NCI-H510A treated with DMSO at 0.1 percent for 48 hours (cell line): ENCODE measurements around the gene CDCA3.
A peak's percentile ranks its signal among the peaks of the same experiment; 100 is the strongest.
"Not testable (repeated sequence)": the region's sequence is repeated elsewhere in the genome, so short reads cannot be mapped to it uniquely, and the experiment has no call there.

ENCODE experiments used
- DNase-seq: peaks from one replicate; lab custom pipeline; 2025; lab: John Stamatoyannopoulos, UW

The CDCA3 gene

DNA sequence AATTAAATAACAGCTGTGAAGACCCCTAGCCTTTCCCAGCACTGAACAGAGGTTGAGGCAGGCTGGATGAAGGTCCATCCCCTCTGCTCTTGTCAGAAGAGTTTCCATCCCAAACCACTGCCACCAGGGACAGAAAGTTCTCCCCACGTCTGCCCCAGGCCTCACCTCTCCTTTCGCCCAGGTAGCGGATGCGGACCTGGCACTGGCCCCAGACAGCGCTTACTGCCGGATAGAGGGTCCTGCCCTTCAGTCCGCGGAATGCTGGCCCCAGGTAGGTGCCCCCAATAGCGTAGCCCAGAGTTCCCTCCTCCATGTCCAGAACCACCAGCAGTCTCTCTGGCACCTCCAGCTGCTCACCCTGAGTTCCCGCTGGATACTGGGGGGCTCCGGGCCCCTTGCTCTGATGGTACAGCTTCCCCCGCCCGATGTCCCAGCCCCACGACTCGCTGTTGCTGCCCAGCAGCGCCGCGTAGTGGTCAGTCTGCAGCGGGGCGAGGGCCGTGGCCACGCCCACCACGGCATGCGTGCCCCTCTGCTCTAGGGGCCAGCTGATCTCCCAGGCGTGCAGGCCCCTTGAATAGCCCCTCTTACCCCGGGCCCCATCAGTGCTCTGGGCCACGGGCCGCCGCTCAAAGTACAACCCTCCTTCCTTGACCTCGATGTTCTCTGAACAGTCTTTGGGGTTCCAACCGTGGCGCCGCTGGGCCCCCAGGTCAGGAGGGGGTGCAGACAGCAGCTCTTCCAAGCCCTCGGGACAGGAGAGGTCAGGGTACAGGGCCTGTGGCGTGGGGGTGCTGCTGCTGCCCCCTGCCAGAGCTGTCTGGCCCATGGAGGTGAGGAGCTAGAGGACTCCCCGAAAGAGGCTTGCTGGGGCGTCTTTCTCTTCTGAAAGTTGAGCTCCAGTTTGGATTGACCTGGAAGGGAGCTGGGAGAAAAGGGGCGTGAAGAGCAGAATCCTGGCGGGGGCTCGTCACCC is 21.3 kb upstream of the CDCA3 start:
- peak; percentile 40 for DNase-seq

DNA sequence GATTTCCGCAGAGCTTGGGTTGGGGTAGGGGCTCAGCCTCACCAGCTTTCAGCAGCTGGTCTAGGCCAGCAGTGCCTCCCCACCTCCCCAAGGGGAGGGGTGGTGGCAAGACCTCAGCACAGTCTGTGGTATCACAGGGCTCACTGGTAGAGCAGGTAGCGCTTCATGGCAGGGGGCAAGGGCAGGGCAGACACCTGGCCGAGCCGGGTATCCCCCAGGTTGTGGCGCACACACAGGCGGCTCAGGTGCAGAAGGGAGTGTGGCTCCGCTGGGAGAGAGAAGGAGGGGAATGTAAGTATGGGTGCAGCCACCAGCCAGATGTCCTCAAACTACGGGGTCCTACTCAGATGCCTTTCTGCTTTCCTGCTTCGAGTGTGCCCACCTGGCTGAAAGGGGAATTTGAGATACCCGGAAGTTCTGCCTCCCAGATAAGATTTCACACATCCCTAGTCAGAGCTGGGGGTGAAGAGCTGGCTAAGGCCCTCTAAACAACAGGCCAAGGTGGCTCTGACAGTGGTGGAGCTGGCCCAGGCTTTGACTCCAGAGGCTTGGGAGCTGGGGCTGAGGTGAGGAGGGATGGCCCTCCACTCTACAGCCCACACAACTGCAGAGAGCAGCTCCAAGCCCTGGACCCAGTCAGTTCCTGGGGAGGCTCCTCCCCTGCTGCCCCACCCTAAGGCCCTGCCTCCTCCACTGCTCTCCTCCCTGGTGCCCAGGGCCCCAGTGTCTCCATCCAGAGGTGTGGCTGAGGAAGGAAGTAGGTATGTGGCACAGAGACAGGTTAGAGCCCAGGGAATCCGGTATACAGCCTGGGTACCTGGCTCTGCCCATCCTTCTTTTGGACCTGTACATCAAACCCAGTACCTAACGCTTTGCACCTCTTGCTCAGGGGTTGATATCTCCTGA is 20.2 kb upstream of the CDCA3 start:
- DNase-seq = peak; percentile 31

DNA sequence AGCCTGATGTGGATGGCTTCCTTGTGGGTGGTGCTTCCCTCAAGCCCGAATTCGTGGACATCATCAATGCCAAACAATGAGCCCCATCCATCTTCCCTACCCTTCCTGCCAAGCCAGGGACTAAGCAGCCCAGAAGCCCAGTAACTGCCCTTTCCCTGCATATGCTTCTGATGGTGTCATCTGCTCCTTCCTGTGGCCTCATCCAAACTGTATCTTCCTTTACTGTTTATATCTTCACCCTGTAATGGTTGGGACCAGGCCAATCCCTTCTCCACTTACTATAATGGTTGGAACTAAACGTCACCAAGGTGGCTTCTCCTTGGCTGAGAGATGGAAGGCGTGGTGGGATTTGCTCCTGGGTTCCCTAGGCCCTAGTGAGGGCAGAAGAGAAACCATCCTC is 19.2 kb upstream of the CDCA3 start:
- DNase-seq = not testable (repeated sequence)

DNA sequence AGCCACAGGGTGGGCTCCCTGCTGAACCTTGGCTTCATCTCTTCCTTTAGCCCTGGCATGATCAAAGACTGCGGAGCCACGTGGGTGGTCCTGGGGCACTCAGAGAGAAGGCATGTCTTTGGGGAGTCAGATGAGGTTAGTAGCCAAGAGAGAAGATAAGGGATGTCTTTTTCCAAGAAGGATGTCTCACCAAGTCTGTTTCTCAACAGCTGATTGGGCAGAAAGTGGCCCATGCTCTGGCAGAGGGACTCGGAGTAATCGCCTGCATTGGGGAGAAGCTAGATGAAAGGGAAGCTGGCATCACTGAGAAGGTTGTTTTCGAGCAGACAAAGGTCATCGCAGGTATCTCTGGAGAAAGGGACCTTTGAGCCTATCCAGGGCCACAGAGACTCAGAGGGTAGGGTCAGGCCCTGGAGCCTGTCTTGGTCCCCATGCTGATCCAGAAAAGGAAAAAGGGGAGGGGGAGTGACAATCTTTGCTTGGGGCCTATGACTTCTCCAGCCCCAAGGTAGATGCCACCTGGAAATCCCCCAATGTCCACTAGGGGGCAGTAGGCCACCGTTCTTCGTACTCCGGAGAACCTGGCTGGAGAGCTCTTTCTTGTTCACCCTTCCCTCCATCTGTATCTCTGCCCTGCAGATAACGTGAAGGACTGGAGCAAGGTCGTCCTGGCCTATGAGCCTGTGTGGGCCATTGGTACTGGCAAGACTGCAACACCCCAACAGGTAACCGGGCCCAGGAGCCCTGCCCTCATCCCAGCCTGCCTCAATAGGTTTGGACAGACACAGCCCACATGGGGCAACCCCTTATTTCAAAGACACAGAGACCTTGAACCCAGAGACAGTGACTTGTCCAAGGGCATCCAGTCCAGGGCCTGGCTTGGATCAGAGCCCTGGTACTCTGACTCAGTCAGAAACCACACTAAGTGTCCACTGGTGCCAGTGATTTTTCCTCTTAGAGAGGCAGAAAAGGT is 18.2 kb upstream of the CDCA3 start:
- peak; percentile 51 for DNase-seq

DNA sequence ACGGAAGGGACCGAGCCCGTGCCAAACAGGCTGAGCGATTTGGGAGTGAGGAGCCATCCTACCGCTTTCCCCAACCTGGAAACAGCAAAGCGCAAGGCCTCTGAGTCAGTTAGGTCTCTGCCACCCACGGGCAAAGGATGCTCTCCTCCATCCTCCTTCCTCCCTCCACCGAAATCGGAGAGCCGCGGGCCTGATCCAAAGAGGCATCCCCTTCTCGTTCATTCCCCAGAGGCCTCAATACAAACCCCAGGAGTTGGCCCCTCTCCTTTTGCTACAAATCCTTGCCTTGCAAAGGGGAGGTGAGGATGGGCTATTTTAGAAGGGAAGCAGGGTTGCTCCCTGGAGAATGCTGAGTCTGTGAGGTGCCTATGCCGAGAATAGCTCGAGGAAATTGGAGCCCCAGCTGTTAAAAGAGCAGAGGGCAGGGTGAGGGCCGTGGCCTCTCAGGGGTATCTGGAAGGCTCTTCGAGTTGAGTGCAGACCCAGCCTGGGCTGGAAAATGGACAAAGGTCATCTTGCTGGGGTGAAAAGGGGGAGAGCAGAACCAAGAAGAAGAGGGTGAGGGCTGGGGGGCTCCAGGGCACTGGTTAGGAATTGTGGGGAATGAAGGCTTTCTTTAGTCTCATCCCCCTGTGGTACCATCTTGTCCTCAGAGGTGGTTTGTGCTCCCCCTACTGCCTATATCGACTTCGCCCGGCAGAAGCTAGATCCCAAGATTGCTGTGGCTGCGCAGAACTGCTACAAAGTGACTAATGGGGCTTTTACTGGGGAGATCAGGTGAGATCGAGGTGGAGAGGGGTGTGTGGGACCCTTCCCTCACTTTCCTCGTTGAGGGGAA is 17.3 kb upstream of the CDCA3 start:
- no peak for DNase-seq

DNA sequence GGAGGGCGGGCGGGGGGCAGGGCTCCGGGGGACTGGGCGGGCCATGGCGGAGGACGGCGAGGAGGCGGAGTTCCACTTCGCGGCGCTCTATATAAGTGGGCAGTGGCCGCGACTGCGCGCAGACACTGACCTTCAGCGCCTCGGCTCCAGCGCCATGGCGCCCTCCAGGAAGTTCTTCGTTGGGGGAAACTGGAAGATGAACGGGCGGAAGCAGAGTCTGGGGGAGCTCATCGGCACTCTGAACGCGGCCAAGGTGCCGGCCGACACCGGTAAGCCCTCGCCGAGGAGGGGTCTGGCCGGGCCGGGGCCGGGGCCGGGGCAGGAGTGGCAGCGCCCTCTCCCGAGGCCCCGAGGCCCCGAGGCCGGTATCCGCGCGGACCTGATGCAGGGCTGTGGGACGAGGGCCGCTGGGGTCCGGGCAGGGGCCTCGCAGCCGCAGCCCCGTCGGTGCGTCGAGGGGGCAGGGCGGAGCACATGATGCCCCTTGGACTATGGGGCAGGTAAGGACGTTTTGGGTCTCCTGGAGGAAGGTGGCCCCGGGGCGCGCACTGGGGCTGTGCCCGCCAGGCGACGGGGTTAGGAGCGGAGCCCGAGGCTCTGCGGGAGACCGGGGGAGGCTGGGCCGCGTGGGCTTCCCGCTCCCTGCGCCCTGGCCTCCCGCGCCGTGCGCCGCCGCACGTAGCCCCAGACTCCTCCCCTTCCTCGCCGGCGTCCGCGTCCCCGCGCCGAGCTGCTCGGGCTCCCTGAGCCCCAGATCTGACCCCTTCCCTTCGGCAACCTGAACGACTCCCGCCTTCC is 16.5 kb upstream of the CDCA3 start, which contains the start of gene TPI1:
TSS of gene TPI1 (plus strand) at position 119 of the 798 bp plus-strand sequence. CDS start at position 155, 36 bp downstream.
- DNase-seq = peak; percentile 47

DNA sequence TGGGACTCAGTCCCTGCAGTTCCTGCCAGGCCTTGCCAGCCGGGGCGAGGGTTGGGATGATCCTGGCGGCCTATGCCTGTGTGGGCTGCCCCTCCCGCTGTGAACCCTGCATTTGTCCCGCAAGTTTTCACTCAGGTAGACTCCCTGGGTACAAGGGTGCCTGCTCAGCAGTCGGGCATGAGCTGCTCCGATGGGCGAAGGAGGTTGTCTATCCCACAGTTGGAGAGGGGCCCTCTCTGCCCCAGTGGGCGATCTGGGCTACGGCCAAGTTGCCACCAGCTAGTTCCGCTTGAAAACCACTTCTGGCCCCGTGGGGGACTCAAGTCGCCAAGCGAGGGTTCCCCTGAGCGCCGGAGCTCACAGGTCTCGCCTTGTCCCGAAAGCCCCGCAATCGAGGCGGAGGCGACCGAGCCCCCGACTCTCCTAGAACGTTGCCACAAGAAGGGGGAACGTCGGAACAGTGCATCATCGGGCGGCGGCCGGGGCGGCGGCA is 15.9 kb upstream of the CDCA3 start:
- DNase-seq = no peak

DNA sequence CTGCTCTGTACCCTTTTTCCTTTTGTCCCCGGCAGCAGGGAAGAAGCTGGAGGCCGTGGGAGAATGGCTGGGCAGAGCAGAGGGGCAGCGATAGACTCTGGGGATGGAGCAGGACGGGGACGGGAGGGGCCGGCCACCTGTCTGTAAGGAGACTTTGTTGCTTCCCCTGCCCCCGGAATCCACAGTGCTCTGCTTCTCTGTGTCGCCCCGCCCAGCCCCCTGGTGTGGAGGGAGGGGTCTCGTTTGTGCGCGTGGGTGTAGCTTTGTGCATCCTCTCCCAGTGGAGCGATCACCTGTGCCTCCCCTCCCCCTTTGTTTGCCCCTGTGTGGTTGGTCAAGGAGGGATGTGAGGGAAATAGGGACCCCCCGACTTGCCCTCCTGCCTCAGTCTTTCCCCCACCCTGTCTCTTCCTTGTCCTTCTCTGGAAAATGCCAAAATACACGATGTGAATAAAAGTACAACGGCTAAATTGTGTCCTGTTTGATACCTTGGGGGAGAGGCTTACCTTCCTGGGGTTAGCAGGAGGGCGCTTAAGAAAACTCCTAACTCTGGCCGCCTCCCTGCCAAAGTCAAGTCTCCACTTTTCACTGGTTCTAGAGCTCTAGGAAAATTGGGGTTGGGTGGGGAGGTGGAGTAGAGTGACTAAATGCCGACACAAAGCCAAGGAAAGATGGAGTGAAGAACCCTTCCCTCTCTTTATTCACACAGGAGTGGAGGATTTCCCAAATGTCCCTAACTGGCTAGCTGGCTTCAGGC is 15.3 kb upstream of the CDCA3 start:
- no peak for DNase-seq

DNA sequence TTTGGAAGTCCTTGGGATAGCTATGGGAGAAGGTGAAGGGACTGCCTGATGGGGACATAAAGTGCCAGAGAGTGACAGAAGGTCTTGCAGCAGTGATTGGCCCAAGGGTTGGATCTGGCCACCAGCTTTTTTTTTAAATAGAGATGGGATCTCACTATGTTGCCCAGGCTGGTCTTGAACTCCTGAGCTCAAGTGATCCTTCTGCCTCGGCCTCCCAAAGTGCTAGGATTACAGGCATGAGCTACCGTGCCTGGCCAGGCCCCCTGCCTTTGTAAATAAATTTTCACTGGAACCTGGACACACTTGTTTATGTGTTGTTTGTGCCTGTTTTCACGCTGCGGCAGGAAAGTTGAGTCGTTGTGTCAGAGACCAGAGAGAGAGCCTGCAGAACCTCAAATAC is 14.2 kb upstream of the CDCA3 start:
- DNase-seq = not testable (repeated sequence)

DNA sequence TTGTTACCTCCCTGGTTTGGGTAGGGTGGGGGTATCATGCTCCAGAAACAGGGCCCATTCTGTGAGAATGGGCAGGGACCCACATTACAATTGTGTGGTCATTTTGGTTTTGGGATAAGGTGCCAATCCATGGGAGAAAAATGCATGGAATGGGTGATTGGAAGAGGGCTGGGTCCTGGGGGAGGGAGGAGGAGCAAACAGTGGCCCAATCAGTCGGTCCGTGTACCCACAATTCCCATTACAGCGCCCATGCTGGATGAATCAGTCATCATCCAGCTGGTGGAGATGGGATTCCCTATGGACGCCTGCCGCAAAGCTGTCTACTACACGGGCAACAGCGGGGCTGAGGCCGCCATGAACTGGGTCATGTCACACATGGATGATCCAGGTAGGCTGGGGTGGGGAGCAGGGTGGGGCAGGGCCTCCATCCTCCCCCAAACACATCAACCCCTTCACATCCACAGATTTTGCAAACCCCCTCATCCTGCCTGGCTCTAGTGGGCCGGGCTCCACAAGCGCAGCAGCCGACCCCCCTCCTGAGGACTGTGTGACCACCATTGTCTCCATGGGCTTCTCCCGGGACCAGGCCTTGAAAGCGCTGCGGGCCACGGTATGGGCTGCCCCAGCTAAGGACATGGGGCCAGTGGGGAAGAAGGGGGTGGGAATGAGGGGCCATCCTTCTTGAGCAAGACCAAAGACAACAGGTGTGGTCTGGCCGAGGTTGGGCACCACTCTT is 12.7 kb upstream of the CDCA3 start:
- no peak for DNase-seq

DNA sequence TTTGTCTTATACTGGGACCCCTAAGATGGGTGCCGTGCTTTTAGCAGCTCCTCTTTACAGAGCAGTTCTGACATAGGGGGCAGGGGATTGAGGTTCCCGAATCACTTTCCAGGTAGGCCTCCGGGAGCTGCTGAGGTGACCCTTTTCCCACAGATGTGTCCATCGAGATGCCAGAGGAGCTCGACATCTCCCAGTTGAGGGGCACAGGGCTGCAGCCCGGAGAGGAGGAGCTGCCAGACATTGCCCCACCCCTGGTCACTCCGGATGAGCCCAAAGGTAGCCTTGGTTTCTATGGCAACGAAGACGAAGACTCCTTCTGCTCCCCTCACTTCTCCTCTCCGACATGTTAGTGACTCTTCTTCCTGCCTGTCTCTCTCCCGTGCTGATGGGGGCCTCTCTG is 11.9 kb upstream of the CDCA3 start:
- DNase-seq = no peak

DNA sequence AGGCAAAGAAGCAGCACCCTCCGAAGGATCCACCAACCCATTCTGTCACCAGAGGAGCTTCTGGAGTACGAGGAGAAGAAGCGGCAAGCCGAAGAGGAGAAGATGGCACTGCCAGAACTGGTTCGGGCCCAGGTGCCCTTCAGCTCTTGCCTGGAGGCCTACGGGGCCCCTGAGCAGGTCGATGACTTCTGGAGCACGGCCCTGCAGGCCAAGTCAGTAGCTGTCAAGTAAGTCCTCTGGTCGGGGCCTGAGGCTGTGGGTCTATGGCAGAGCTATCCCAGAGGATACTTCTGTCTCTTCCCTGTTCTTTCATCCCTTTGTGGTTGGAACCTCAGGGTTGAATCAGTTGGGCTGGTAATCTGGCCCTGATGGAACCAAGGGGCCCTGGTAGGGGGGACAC is 10.3 kb upstream of the CDCA3 start:
- DNase-seq = no peak

DNA sequence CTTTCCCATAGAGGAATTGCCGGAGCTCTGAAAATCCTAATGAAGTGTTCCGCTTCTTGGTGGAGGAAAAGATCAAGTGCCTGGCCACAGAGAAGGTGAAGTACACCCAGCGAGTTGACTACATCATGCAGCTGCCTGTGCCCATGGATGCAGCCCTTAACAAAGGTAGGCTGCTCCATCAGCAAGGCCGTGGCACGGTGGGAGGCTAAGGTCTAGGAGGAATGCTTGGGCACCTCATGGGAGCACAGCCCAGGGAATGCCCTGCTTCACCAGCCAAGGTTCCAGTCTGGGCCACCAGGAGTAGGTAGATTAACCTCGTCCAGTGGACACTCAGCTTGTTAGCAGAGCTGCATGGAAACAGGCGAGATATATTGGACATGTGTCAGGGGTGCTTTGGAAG is 9.9 kb upstream of the CDCA3 start:
- no peak for DNase-seq

DNA sequence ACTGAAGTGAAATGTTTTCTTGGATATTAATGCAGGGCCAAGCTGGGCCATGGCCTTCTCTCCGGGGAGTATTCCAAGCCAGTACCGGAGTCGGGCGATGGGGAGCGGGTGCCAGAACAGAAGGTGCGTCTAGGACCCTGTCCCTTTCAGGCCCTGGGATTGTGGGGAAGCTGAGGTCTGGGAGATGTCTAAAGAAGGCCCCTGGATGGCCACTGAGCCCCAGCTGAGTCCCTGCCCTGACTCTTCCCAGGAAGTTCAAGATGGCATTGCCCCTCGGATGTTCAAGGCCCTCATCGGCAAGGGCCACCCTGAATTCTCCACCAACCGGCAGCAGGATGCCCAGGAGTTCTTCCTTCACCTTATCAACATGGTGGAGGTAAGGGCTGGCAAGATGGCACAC is 9.0 kb upstream of the CDCA3 start:
- no peak for DNase-seq

DNA sequence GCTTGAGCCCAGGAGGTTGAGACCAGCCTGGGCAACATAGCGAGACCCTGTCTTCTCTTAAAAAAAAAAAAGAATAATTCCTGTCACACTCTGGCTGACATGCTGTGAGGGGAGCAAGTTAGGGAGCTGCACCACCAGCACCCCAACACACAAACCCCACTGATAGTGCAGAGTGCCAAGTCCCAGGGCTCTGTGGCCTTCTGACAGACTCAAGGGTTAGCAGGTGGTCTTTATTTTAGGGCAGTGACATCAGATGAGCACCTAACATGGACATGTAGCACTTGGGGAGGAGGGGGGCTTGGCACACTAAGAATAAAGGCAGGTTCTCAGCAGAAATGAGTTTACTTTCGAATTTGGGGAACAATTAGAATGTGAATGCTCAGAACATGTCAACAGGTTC is 7.7 kb upstream of the CDCA3 start:
- no peak for DNase-seq

DNA sequence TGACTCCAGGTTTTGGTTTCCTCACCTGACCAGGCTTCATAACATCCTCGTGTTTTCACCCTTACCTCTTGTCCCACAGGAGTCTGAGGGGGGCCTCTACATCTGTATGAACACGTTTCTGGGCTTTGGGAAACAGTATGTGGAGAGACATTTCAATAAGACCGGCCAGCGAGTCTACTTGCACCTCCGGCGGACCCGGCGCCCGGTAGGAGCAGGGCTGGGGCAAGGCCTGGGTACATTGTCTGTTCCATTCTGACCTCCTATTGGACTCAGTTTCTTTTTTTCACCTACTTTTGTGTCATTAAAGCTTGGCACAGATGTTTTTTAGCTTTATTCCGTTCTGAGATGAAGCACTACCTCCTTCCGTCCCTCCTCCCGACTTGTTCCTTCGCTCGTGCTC is 4.2 kb upstream of the CDCA3 start:
- DNase-seq = no peak

DNA sequence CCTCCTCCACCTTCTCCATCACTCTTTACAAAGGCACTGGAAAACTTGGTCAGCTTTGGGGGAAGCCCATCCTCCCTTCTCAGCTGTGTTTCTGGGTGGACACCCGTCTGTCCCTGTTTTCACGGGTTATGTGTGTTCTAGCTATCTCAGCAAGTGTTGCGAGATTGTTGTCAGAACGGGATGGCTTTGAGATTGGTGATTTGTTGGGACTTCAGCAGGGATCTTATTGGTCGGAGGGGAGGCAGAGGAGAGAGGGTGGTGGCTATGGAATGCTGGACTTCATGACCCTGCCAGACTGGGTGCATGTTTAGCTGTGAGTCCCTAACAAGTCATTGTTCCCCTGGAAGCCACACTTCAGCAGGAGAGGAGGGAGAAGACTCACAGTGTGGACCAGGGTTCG is 3.0 kb upstream of the CDCA3 start:
- no peak for DNase-seq

DNA sequence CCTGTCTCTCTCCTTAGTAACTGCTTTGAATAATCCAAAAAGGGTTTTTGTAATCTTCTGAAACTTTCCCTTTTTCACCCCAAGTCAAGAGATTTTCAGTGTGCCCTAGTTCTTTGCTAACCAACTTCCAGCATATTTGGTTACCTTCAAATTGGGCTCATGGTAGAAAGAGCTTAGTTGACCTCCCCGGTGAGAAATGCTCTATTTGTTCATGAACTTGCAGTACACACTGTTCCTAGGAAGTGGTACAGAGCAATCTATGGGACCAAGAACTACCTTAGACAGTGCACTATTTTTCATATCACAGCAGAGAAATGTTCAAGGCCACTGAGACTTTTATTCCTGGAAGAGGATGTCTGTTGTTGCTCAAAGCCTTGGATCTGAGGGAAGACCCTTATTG is 2.5 kb upstream of the CDCA3 start:
- no peak for DNase-seq
